HepG2 (cell line): ENCODE measurements around the gene PTK7. TPM values are rescaled to one million over a fixed set of nuclear protein-coding genes. Genes with fewer than 3 reads are reported as not detected.

Source experiments
- AKAP8 ChIP-seq: sonication (generic); formaldehyde crosslinking; IDR thresholded peaks from 2 replicates; pipeline ENCODE4 v1.5.1; 2020; ENCODE audit warnings: mild to moderate bottlenecking, missing genetic modification reagents
- ATF7-NPFF ChIP-seq: sonication (generic); formaldehyde crosslinking; IDR thresholded peaks from 2 replicates; pipeline ENCODE4 v1.8.1; 2023; ENCODE audit warnings: mild to moderate bottlenecking, low read depth, missing genetic modification reagents, moderate library complexity
- EED ChIP-seq: sonication (generic); formaldehyde crosslinking; IDR thresholded peaks from 2 replicates; pipeline ENCODE4 v1.5.0; 2020; ENCODE audit warnings: mild to moderate bottlenecking, missing genetic modification reagents
- FOXK1 ChIP-seq: sonication (generic); formaldehyde crosslinking; IDR thresholded peaks from 2 replicates; pipeline ENCODE4 v1.4.0; 2020; ENCODE audit warnings: low read depth, missing genetic modification reagents, borderline replicate concordance
- HMGA1 ChIP-seq: sonication (generic); formaldehyde crosslinking; conservative IDR thresholded peaks from 2 replicates; pipeline ENCODE4 v1.4.0; 2020; ENCODE audit warnings: missing genetic modification reagents
- IKZF1 ChIP-seq: fragments of 450-650 bp; IDR thresholded peaks from 2 replicates; pipeline ENCODE4 v1.7.1; 2016
- PHF20 ChIP-seq: sonication (generic); formaldehyde crosslinking; IDR thresholded peaks from 2 replicates; pipeline ENCODE4 v1.5.0; 2020; ENCODE audit warnings: mild to moderate bottlenecking, missing genetic modification reagents
- SMAD1 ChIP-seq: sonication (generic); formaldehyde crosslinking; IDR thresholded peaks from 2 replicates; pipeline ENCODE4 v1.4.0; 2020; ENCODE audit warnings: missing genetic modification reagents, low read depth, mild to moderate bottlenecking, borderline replicate concordance
- SP1 ChIP-seq, 2 experiments: fragments of 450-650 bp in 1 of 2; sonication (generic) in 1 of 2; formaldehyde crosslinking in 1 of 2; IDR thresholded peaks; 2 replicates each; pipeline versions ENCODE4 v1.4.0 to v1.6.1; 2016 to 2020; ENCODE audit warnings: missing genetic modification reagents in 1 of 2
- SP140L ChIP-seq: sonication (generic); formaldehyde crosslinking; IDR thresholded peaks from 2 replicates; pipeline ENCODE4 v1.4.0; 2020; ENCODE audit warnings: missing genetic modification reagents, borderline replicate concordance
- ZC3H4 ChIP-seq: sonication (generic); formaldehyde crosslinking; IDR thresholded peaks from 2 replicates; pipeline ENCODE4 v1.4.0; 2020; ENCODE audit warnings: missing genetic modification reagents, borderline replicate concordance
- ZNF138 ChIP-seq: sonication (generic); formaldehyde crosslinking; IDR thresholded peaks from 2 replicates; pipeline ENCODE4 v1.5.0; 2020; ENCODE audit warnings: mild to moderate bottlenecking, low read depth, missing genetic modification reagents
- ZNF446 ChIP-seq: sonication (generic); formaldehyde crosslinking; IDR thresholded peaks from 2 replicates; pipeline ENCODE4 v1.5.0; 2020; ENCODE audit warnings: mild to moderate bottlenecking, missing genetic modification reagents
- ZNF720 ChIP-seq: sonication (generic); formaldehyde crosslinking; IDR thresholded peaks from 2 replicates; pipeline ENCODE4 v1.4.0; 2020; ENCODE audit warnings: missing genetic modification reagents
- ZNF788 ChIP-seq: sonication (generic); formaldehyde crosslinking; IDR thresholded peaks from 2 replicates; pipeline ENCODE4 v1.5.0; 2020; ENCODE audit warnings: mild to moderate bottlenecking, missing genetic modification reagents, borderline replicate concordance
- ZNF850 ChIP-seq: sonication (generic); formaldehyde crosslinking; conservative IDR thresholded peaks from 2 replicates; pipeline ENCODE4 v1.9.0; 2021; ENCODE audit warnings: mild to moderate bottlenecking, missing genetic modification reagents
- ZSCAN29 ChIP-seq: sonication (generic); formaldehyde crosslinking; conservative IDR thresholded peaks from 2 replicates; pipeline ENCODE4 v1.4.0; 2020; ENCODE audit warnings: mild to moderate bottlenecking, missing genetic modification reagents
- polyA plus RNA-seq, 8 experiments: library from polyadenylated mRNA; depleted of rRNA in 3 of 8; stranded (reverse) in 7 of 8; unstranded in 1 of 8; fragments of >200 nt; fragmentation: Illumina TruSeq in 4 of 8; extraction: Trizol in 4 of 8; gene quantifications; 2 replicates each; pipeline versions ENCODE4 v1.2.1 to v1.2.3, GENCODE V29; 2011 to 2016; ENCODE audit warnings: low read depth in 4 of 8, missing spikeins in 1 of 8, mixed read lengths in 1 of 8; ENCODE audit not compliant: insufficient read depth in 1 of 8
- total RNA-seq, 5 experiments: library from RNA; depleted of rRNA; stranded (reverse); fragments of >200 nt; fragmentation: Illumina TruSeq; extraction: Trizol; gene quantifications; 2 replicates each; pipeline ENCODE4 v1.2.3, GENCODE V29; 2016; ENCODE audit warnings: low read depth in 1 of 5
- TF ChIP-seq, protein P1 (sequence below): sonication (generic); formaldehyde crosslinking; IDR thresholded peaks from 2 replicates; pipeline ENCODE4 v1.4.0; 2020; ENCODE audit warnings: missing genetic modification reagents
- TF ChIP-seq, protein P2 (sequence below): sonication (generic); formaldehyde crosslinking; IDR thresholded peaks from 2 replicates; pipeline ENCODE4 v1.8.0; 2022; ENCODE audit warnings: mild to moderate bottlenecking, missing genetic modification reagents
- TF ChIP-seq, protein P3 (sequence below), 2 experiments: sonication (generic) in 1 of 2; formaldehyde crosslinking in 1 of 2; IDR thresholded peaks; 2 replicates each; pipeline versions ENCODE4 v1.4.0 to v1.6.1; 2018 to 2020; ENCODE audit warnings: missing genetic modification reagents in 2 of 2, borderline replicate concordance in 1 of 2, low read depth in 1 of 2, mild to moderate bottlenecking in 1 of 2, missing biosample characterization in 1 of 2

PTK7 gene
- total and polyA plus RNA-seq, 2 of the 13 experiments (the other 11 are each of a cell fraction or from before 2014, with no cell fraction given): 98.5 to 99.8 TPM

DNA sequence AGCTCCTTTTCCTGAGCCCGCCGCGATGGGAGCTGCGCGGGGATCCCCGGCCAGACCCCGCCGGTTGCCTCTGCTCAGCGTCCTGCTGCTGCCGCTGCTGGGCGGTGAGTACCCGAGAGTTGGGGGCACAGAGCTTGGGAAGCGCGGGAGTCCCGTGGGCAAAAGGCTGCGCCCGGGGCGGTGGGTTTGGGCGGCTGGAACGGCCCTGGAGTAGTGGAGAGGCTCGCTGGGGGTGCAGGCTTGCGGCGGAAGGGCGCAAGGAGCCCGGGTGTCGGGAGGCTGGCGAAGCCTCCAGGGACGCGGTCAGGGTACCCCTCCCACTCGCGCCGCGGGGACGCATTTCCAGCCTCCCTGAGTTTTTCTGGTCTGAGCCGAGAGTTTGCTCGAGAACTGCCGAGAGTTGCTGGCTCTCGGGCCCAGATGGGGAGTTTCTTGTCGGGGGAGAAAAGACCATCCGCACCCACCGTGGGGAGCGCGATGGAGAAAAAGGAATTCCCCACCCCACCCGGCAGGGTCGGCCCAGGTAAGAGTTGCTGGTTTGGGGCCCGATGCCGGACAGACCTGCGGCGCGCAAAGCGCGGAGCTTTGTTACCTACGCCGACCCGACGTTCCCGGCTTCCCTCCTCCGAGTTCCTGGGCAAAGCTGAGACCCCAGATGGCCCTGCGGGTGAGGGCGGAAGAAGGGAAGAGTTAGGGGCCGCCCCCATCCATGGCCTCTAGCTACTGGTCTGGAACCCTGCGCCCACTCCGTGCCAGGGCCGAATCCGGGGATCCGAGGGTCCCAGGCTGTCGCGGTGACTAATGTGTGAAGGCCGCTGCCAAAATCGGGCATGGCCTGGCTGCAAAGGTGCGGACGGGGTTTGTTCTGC lies 584 bp downstream of the PTK7 start (continued):
- TF ChIP-seq, protein P1, sequence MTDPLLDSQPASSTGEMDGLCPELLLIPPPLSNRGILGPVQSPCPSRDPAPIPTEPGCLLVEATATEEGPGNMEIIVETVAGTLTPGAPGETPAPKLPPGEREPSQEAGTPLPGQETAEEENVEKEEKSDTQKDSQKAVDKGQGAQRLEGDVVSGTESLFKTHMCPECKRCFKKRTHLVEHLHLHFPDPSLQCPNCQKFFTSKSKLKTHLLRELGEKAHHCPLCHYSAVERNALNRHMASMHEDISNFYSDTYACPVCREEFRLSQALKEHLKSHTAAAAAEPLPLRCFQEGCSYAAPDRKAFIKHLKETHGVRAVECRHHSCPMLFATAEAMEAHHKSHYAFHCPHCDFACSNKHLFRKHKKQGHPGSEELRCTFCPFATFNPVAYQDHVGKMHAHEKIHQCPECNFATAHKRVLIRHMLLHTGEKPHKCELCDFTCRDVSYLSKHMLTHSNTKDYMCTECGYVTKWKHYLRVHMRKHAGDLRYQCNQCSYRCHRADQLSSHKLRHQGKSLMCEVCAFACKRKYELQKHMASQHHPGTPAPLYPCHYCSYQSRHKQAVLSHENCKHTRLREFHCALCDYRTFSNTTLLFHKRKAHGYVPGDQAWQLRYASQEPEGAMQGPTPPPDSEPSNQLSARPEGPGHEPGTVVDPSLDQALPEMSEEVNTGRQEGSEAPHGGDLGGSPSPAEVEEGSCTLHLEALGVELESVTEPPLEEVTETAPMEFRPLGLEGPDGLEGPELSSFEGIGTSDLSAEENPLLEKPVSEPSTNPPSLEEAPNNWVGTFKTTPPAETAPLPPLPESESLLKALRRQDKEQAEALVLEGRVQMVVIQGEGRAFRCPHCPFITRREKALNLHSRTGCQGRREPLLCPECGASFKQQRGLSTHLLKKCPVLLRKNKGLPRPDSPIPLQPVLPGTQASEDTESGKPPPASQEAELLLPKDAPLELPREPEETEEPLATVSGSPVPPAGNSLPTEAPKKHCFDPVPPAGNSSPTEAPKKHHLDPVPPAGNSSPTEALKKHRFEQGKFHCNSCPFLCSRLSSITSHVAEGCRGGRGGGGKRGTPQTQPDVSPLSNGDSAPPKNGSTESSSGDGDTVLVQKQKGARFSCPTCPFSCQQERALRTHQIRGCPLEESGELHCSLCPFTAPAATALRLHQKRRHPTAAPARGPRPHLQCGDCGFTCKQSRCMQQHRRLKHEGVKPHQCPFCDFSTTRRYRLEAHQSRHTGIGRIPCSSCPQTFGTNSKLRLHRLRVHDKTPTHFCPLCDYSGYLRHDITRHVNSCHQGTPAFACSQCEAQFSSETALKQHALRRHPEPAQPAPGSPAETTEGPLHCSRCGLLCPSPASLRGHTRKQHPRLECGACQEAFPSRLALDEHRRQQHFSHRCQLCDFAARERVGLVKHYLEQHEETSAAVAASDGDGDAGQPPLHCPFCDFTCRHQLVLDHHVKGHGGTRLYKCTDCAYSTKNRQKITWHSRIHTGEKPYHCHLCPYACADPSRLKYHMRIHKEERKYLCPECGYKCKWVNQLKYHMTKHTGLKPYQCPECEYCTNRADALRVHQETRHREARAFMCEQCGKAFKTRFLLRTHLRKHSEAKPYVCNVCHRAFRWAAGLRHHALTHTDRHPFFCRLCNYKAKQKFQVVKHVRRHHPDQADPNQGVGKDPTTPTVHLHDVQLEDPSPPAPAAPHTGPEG (CRISPR knock-in tag): no peak
- TF ChIP-seq ZNF446 (0 out of 2 replicates have a peak, but pooled peaks have one; percentile 61), ZNF720 (no peak), ZNF850 (CRISPR knock-in tag) (peak; percentile 85; the same call in 1 of the 2 replicates), PHF20 (peak; percentile 33; the same call in 1 of the 2 replicates), FOXK1 (no peak), SP140L (CRISPR knock-in tag) (no peak), ZSCAN29 (no peak), ZNF788 (CRISPR knock-in tag) (no peak), ZC3H4 (CRISPR knock-in tag) (no peak), HMGA1 (CRISPR knock-in tag) (no peak), ZNF138 (CRISPR knock-in tag) (0 out of 2 replicates have a peak, but pooled peaks have one; percentile 49), AKAP8 (CRISPR knock-in tag) (peak; percentile 37; the same call in 1 of the 2 replicates), EED (CRISPR knock-in tag) (peak; percentile 69; the same call in 1 of the 2 replicates), SMAD1 (no peak), ATF7-NPFF (CRISPR knock-in tag) (0 out of 2 replicates have a peak, but pooled peaks have one; percentile 15), IKZF1 (no peak), SP1 (IDR thresholded peaks at IDR 0.05) (no peak), SP1 (CRISPR knock-in tag; IDR thresholded peaks at IDR 0.05) (no peak)
- TF ChIP-seq, protein P2, sequence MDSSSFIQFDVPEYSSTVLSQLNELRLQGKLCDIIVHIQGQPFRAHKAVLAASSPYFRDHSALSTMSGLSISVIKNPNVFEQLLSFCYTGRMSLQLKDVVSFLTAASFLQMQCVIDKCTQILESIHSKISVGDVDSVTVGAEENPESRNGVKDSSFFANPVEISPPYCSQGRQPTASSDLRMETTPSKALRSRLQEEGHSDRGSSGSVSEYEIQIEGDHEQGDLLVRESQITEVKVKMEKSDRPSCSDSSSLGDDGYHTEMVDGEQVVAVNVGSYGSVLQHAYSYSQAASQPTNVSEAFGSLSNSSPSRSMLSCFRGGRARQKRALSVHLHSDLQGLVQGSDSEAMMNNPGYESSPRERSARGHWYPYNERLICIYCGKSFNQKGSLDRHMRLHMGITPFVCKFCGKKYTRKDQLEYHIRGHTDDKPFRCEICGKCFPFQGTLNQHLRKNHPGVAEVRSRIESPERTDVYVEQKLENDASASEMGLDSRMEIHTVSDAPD (CRISPR knock-in tag): peak; percentile 45; the same call in 1 of the 2 replicates
- TF ChIP-seq, protein P3, sequence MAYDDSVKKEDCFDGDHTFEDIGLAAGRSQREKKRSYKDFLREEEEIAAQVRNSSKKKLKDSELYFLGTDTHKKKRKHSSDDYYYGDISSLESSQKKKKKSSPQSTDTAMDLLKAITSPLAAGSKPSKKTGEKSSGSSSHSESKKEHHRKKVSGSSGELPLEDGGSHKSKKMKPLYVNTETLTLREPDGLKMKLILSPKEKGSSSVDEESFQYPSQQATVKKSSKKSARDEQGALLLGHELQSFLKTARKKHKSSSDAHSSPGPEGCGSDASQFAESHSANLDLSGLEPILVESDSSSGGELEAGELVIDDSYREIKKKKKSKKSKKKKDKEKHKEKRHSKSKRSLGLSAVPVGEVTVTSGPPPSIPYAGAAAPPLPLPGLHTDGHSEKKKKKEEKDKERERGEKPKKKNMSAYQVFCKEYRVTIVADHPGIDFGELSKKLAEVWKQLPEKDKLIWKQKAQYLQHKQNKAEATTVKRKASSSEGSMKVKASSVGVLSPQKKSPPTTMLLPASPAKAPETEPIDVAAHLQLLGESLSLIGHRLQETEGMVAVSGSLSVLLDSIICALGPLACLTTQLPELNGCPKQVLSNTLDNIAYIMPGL (CRISPR knock-in tag; IDR thresholded peaks at IDR 0.05; ENCODE audit: borderline replicate concordance in 1 of 2, low read depth in 1 of 2): peak; percentile 61 to 86; a peak in 3 of 4 replicates
